ENCODE results near the gene GDE1. TPM values are rescaled to one million over a fixed set of nuclear protein-coding genes. Genes with fewer than 3 reads are reported as not detected.

Gene GDE1
- total and polyA plus RNA-seq, 7 experiments from 2014 or later, result 16.6 to 27.6 (median 21.1) TPM

DNA sequence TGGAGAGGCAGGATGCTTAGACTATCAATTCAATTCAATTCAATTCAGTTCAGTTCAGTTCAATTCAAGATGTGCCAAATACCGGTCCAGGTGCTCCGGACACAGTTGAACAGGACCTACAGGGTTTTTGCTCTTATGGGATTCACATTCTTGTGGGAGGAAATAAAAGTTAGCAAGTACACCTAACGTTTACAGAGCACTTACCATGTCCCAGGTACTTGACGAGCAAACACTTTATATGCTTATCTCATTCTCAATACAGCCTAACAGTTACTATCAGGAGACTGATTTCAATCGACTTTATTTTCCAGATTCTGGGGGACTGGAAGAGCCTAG, 467 bp upstream of the GDE1 start:
- Histone ChIP-seq H3K27ac (ENCODE audit: low read depth, low read length) (peak overlapping the region; percentile 82), H3K27me3 (ENCODE audit: control insufficient read depth in 2 of 2, insufficient read depth in 2 of 2, low read length in 2 of 2) (no peaks in the 10 kb centered on the region), H3K4me3 (ENCODE audit: low read length) (peak overlapping the region; percentile 88), H3K4me1 (ENCODE audit: control insufficient read depth in 2 of 2, insufficient read depth in 2 of 2, low read length in 2 of 2) (peaks cover 15 to 31% of the 10 kb centered on the region in 2 donors), H3K9me3 (ENCODE audit: control insufficient read depth in 2 of 3, low read length in 3 of 3) (no peaks in the 10 kb centered on the region), H3K36me3 (ENCODE audit: control insufficient read depth in 2 of 3, insufficient read depth in 3 of 3, low read length in 3 of 3) (peaks cover 0 to 11% (median 0%) of the 10 kb centered on the region in 3 experiments)
- ATAC-seq (no peak), DNase-seq (no peak)
- peaks cover 43 to 68% (median 57%) of the 10 kb centered on the region in 7 donors for H3K4me1 Mint-ChIP-seq
- ChIA-PET CTCF (interaction anchor here (1.0 kb wide), 1 partner anchor 33 kb away, joined by 3 read pairs; the partner anchor contains the start of gene VPS35L), POLR2A (interaction anchor here (1.2 kb wide), 1 partner anchor 33 kb away, joined by 3 read pairs; the partner anchor contains the start of gene VPS35L)
- intact Hi-C loops (cut with micrococcal nuclease), result loop anchor here (1.0 to 10.0 kb wide), 7 partner anchors 14 to 1982 kb away; partner anchors contain the start of genes ARL6IP1 (in 1 of the 2), IQCK (in 1 of the 2), KNOP1 (in 1 of the 2) and SMG1 (in 1 of the 2)
- no peaks in the 10 kb centered on the region for H3K27me3 Mint-ChIP-seq
- no peaks in the 10 kb centered on the region for H3K9me3 Mint-ChIP-seq
- H3K27ac Mint-ChIP-seq, result peak overlapping the region; percentile 72 to 95 (median 88)
- peak overlapping the region; percentile 86 to 99 (median 95) for H3K4me3 Mint-ChIP-seq
- H3K36me3 Mint-ChIP-seq, result peaks cover 0 to 9% (median 3%) of the 10 kb centered on the region in 5 donors

DNA sequence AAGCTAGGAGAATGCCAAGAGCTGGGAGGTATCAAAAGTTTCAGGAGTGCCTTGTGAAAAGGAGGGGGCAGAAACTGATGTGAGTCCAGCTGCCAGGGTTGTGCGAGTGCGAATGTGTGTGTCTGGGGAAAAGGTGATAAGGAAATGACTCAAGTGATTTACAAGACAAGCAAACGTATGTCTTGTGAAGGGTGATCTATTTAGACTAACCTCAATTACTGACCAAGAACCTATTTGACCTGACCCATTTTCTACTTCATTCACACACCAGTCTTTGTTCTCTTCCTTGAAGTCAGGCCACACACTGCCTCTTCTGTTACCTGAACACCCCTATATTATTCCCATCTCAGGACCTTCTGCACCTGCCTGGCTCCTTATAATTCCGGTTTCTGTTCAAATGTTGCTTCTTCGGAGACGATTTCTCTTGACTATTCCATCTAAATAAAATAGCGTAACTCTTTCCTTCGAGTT, 1.0 kb downstream of the GDE1 start:
- Histone ChIP-seq H3K4me1 (ENCODE audit: control insufficient read depth in 2 of 2, insufficient read depth in 2 of 2, low read length in 2 of 2) (peaks cover 15 to 31% of the 10 kb centered on the region in 2 donors), H3K4me3 (ENCODE audit: low read length) (peak overlapping the region; percentile 88), H3K27ac (ENCODE audit: low read depth, low read length) (peak overlapping the region; percentile 82), H3K9me3 (ENCODE audit: control insufficient read depth in 2 of 3, low read length in 3 of 3) (no peaks in the 10 kb centered on the region), H3K36me3 (ENCODE audit: control insufficient read depth in 2 of 3, insufficient read depth in 3 of 3, low read length in 3 of 3) (peaks cover 0 to 26% (median 0%) of the 10 kb centered on the region in 3 experiments), H3K27me3 (ENCODE audit: control insufficient read depth in 2 of 2, insufficient read depth in 2 of 2, low read length in 2 of 2) (no peaks in the 10 kb centered on the region)
- ATAC-seq (no peak), DNase-seq (no peak)
- ChIA-PET CTCF (interaction anchor here (0.7 to 1.3 kb wide), 2 partner anchors 18 to 1156 kb away, joined by 3 to 5 read pairs; no protein-coding TSS in a partner anchor), POLR2A (interaction anchor here (0.7 to 1.2 kb wide), 2 partner anchors 33 to 35 kb away, joined by 3 to 4 read pairs; partner anchors contain the start of gene VPS35L)
- Mint-ChIP-seq H3K27me3 (no peaks in the 10 kb centered on the region), H3K4me3 (peak overlapping the region; percentile 86 to 99 (median 95)), H3K27ac (peak overlapping the region; percentile 72 to 95 (median 88)), H3K9me3 (no peaks in the 10 kb centered on the region), H3K36me3 (peaks cover 3 to 18% (median 13%) of the 10 kb centered on the region in 5 donors), H3K4me1 (peaks cover 49 to 78% (median 64%) of the 10 kb centered on the region in 7 donors)
- intact Hi-C loops (cut with micrococcal nuclease), result loop anchor here in 1 of 2 donors (5.0 to 10.0 kb wide), 5 partner anchors 404 to 1984 kb away; partner anchors contain the start of genes ARL6IP1, SMG1 and THUMPD1

DNA sequence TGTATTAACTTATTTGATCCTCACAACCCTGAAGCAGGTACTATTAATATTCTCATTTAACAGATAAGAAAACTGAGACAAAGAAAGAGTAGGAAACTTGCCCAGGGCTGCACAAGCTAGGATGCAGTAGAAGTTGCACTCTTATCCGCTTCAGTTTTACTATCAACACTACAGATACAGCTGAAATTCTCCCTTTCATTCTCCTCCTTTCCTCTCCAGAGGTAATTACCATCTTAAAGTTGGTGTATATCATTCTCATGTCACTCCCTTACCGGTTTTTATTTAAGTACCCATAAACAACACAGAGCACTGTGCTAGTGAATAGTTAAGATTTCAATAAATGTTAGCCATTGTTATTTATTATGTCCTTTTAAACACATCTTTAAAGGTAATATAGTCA, 3.5 kb downstream of the GDE1 start:
- H3K36me3 ChIP-seq (ENCODE audit: control insufficient read depth in 2 of 3, insufficient read depth in 3 of 3, low read length in 3 of 3), result peaks cover 0 to 26% (median 0%) of the 10 kb centered on the region in 3 experiments
- ATAC-seq, result no peak
- no peaks in the 10 kb centered on the region for H3K9me3 Mint-ChIP-seq
- H3K27me3 ChIP-seq (ENCODE audit: control insufficient read depth in 2 of 2, insufficient read depth in 2 of 2, low read length in 2 of 2), result no peaks in the 10 kb centered on the region
- no peak overlapping the region for H3K27ac Mint-ChIP-seq
- intact Hi-C loops (cut with micrococcal nuclease), result no loop called here
- ChIA-PET POLR2A (interaction anchor here (0.6 kb wide), 1 partner anchor 74 kb away, joined by 4 read pairs; no protein-coding TSS in a partner anchor), CTCF (no interaction called here)
- H3K4me1 ChIP-seq (ENCODE audit: control insufficient read depth in 2 of 2, insufficient read depth in 2 of 2, low read length in 2 of 2), result peaks cover 15 to 20% of the 10 kb centered on the region in 2 donors
- no peak overlapping the region for H3K27ac ChIP-seq (ENCODE audit: low read depth, low read length)
- H3K4me1 Mint-ChIP-seq, result peaks cover 37 to 72% (median 63%) of the 10 kb centered on the region in 7 donors
- H3K36me3 Mint-ChIP-seq, result peaks cover 0 to 30% (median 22%) of the 10 kb centered on the region in 5 donors
- no peak overlapping the region for H3K4me3 Mint-ChIP-seq
- H3K9me3 ChIP-seq (ENCODE audit: control insufficient read depth in 2 of 3, low read length in 3 of 3), result no peaks in the 10 kb centered on the region
- H3K27me3 Mint-ChIP-seq, result no peaks in the 10 kb centered on the region
- no peak overlapping the region for H3K4me3 ChIP-seq (ENCODE audit: low read length)
- no peak for DNase-seq

DNA sequence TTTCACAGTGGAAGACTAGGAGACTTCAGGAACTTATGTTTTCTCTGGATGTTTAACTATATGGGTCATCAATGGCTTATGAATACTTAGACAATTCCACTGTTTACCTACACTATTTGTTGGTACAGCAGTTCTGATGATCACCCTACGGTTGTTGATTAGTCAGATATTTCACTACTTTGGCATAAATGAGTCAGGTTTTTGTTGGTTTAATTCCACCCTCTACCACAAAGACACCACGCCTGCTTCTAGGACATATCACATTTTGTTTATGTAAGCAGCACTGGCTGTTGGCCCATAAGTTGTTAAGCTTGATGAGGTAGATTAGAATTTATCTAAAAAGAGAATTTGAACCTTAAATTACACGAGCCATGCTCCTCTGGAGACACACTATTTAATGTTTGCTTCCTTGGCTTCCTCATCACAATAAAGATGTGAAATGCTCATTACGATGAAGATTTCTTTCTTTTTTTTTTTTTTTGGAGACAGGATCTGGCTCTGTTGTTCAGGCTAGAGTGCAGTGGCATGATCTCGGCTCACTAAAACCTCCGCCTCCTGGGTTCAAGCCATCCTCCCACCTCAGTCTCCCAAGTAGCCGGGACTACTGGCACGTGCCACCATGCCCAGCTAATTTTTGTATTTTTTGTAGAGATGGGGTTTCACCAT, 4.3 kb downstream of the GDE1 start:
- Mint-ChIP-seq H3K27ac (peak overlapping the region in 1 of 9 donors; percentile 71), H3K36me3 (peaks cover 0 to 38% (median 22%) of the 10 kb centered on the region in 5 donors), H3K9me3 (no peaks in the 10 kb centered on the region), H3K27me3 (no peaks in the 10 kb centered on the region), H3K4me1 (peaks cover 40 to 76% (median 63%) of the 10 kb centered on the region in 7 donors), H3K4me3 (no peak overlapping the region)
- no peak for ATAC-seq
- no peak for DNase-seq
- intact Hi-C loops (cut with micrococcal nuclease), result no loop called here
- H3K27ac ChIP-seq (ENCODE audit: low read depth, low read length), result no peak overlapping the region
- ChIA-PET CTCF (interaction anchor here (0.7 kb wide), 1 partner anchor 38 kb away, joined by 3 read pairs; the partner anchor contains the start of gene VPS35L), POLR2A (interaction anchor here (0.6 kb wide), 1 partner anchor 73 kb away, joined by 4 read pairs; no protein-coding TSS in a partner anchor)
- no peaks in the 10 kb centered on the region for H3K27me3 ChIP-seq (ENCODE audit: control insufficient read depth in 2 of 2, insufficient read depth in 2 of 2, low read length in 2 of 2)
- H3K36me3 ChIP-seq (ENCODE audit: control insufficient read depth in 2 of 3, insufficient read depth in 3 of 3, low read length in 3 of 3), result peaks cover 0 to 26% (median 0%) of the 10 kb centered on the region in 3 experiments
- no peak overlapping the region for H3K4me3 ChIP-seq (ENCODE audit: low read length)
- H3K4me1 ChIP-seq (ENCODE audit: control insufficient read depth in 2 of 2, insufficient read depth in 2 of 2, low read length in 2 of 2), result peaks cover 13 to 15% of the 10 kb centered on the region in 2 donors
- H3K9me3 ChIP-seq (ENCODE audit: control insufficient read depth in 2 of 3, low read length in 3 of 3), result no peaks in the 10 kb centered on the region

DNA sequence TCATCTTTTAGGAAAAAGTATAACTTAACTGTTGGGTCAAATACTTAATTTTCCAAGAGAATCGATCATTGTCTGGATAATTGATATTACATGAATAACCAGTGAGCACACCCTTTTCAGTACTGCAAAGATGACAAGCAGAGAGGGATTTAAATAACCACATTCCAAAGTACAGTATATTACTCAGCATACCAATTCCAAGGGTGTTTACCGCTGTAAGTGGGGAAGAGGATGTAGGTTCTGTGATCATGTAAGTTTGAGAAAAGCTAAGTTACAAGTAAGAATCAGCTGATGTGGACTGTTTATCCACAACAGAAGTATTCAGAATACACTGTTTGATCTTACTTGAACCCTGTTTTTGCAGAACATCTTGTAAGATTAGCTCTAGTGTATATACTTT, 6.1 kb downstream of the GDE1 start:
- Mint-ChIP-seq H3K4me1 (peaks cover 27 to 59% (median 49%) of the 10 kb centered on the region in 7 donors), H3K4me3 (no peak overlapping the region), H3K27ac (no peak overlapping the region), H3K36me3 (peaks cover 0 to 43% (median 27%) of the 10 kb centered on the region in 5 donors), H3K9me3 (no peaks in the 10 kb centered on the region), H3K27me3 (no peaks in the 10 kb centered on the region)
- no peaks in the 10 kb centered on the region for H3K27me3 ChIP-seq (ENCODE audit: control insufficient read depth in 2 of 2, insufficient read depth in 2 of 2, low read length in 2 of 2)
- POLR2A ChIA-PET, result no interaction called here
- no peak overlapping the region for H3K27ac ChIP-seq (ENCODE audit: low read depth, low read length)
- intact Hi-C loops (cut with micrococcal nuclease), result no loop called here
- ATAC-seq, result no peak
- no peak for DNase-seq
- H3K4me3 ChIP-seq (ENCODE audit: low read length), result no peak overlapping the region
- peaks cover 3 to 5% of the 10 kb centered on the region in 2 donors for H3K4me1 ChIP-seq (ENCODE audit: control insufficient read depth in 2 of 2, insufficient read depth in 2 of 2, low read length in 2 of 2)
- no peaks in the 10 kb centered on the region for H3K9me3 ChIP-seq (ENCODE audit: control insufficient read depth in 2 of 3, low read length in 3 of 3)
- peaks cover 0 to 26% (median 0%) of the 10 kb centered on the region in 3 experiments for H3K36me3 ChIP-seq (ENCODE audit: control insufficient read depth in 2 of 3, insufficient read depth in 3 of 3, low read length in 3 of 3)
- CTCF ChIA-PET, result interaction anchor here (0.6 kb wide), 1 partner anchor 49 kb away, joined by 3 read pairs; no protein-coding TSS in a partner anchor

DNA sequence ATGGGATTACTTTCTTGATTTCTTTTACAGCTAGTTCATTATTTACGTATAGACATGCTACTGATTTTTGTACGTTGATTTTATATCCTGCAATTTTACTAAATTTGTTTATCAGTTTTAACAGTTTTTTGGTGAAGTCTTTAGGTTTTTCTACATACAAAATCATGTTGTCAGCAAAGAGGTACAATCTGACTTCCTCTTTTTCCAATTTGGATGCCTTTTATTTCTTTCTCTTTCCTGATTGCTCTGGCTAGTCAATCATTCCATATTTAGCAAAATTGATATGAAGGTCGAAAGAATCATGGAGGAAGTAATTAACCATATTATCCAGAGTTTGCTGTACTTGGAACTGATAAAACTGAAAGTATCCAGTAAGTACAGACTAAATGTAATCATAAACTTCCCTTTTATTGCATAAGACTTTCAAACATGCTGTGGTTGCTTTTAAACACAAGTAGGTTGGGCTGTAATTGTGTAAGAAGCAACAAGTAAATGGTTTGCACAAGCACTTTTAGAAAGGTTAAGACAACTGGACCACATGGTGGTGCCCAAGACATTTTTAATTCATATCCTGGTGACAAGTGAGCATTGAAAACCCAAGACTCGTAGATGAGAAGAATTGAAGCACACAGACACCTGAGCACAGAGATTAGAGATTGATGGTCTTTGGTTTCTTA, 8.4 kb downstream of the GDE1 start:
- H3K4me1 ChIP-seq (ENCODE audit: control insufficient read depth in 2 of 2, insufficient read depth in 2 of 2, low read length in 2 of 2), result no peaks in the 10 kb centered on the region
- ChIA-PET CTCF (no interaction called here), POLR2A (no interaction called here)
- Mint-ChIP-seq H3K4me1 (peaks cover 13 to 41% (median 28%) of the 10 kb centered on the region in 7 donors), H3K27ac (no peak overlapping the region), H3K9me3 (no peaks in the 10 kb centered on the region), H3K27me3 (no peaks in the 10 kb centered on the region), H3K4me3 (no peak overlapping the region), H3K36me3 (peaks cover 0 to 40% (median 27%) of the 10 kb centered on the region in 5 donors)
- no peaks in the 10 kb centered on the region for H3K27me3 ChIP-seq (ENCODE audit: control insufficient read depth in 2 of 2, insufficient read depth in 2 of 2, low read length in 2 of 2)
- ATAC-seq (peak; percentile 37), DNase-seq (no peak)
- no peaks in the 10 kb centered on the region for H3K9me3 ChIP-seq (ENCODE audit: control insufficient read depth in 2 of 3, low read length in 3 of 3)
- intact Hi-C loops (cut with micrococcal nuclease), result no loop called here
- H3K36me3 ChIP-seq (ENCODE audit: control insufficient read depth in 2 of 3, insufficient read depth in 3 of 3, low read length in 3 of 3), result peaks cover 0 to 29% (median 0%) of the 10 kb centered on the region in 3 experiments
- H3K4me3 ChIP-seq (ENCODE audit: low read length), result no peak overlapping the region
- no peak overlapping the region for H3K27ac ChIP-seq (ENCODE audit: low read depth, low read length)
